CD4-positive, alpha-beta T cell treated with Interleukin-21 for 1 hour (primary cell): ENCODE measurements around the gene RNF113A.
A peak's percentile ranks its signal among the peaks of the same experiment; 100 is the strongest.
"Not testable (repeated sequence)": the region's sequence is repeated elsewhere in the genome, so short reads cannot be mapped to it uniquely, and the experiment has no call there.

Experiments
- DNase-seq: peaks from one replicate; pipeline ENCODE4 v3.0.0-alpha.2; 2020

The RNF113A gene

GRCh38 chrX:119871599-119872395, at the start of gene RNF113A, which contains the start of gene NDUFA1:
RNF113A (minus strand) TSS chrX:119871733; CDS start chrX:119871613, 120 bp downstream.
NDUFA1 (plus strand) TSS chrX:119871832; CDS start chrX:119871912, 80 bp downstream.
- peak; percentile 89 for DNase-seq

GRCh38 chrX:119919835-119920585, 48.5 kb upstream of the RNF113A start:
- no peak for DNase-seq

GRCh38 chrX:119917877-119918276, 46.3 kb upstream of the RNF113A start:
- no peak for DNase-seq

GRCh38 chrX:119916310-119916709, 44.8 kb upstream of the RNF113A start:
- no peak for DNase-seq

- DNase-seq = no peak
Measured at GRCh38 chrX:119900976-119901375, 29.4 kb upstream of the RNF113A start.

GRCh38 chrX:119899125-119899524, 27.6 kb upstream of the RNF113A start:
- no peak for DNase-seq

- no peak for DNase-seq
Measured at GRCh38 chrX:119895843-119896326, 24.4 kb upstream of the RNF113A start, which contains the start of gene AKAP14. AKAP14 (plus strand) TSS chrX:119895893; CDS start chrX:119903224, 7,331 bp downstream.

GRCh38 chrX:119891961-119892692, 20.6 kb upstream of the RNF113A start:
- not testable (repeated sequence) for DNase-seq

- DNase-seq = not testable (repeated sequence)
Measured at GRCh38 chrX:119890626-119891025, 19.1 kb upstream of the RNF113A start.

- DNase-seq = peak; percentile 66
Measured at GRCh38 chrX:119887721-119888425, 16.3 kb upstream of the RNF113A start.

GRCh38 chrX:119885554-119886428, 14.3 kb upstream of the RNF113A start:
- peak; percentile 73 for DNase-seq

- DNase-seq = peak; percentile 59
Measured at GRCh38 chrX:119880552-119881437, 9.3 kb upstream of the RNF113A start.

GRCh38 chrX:119880076-119880475, 8.5 kb upstream of the RNF113A start:
- peak; percentile 25 for DNase-seq

- no peak for DNase-seq
Measured at GRCh38 chrX:119878740-119879139, 7.2 kb upstream of the RNF113A start.

GRCh38 chrX:119871245-119871598, 311 bp downstream of the RNF113A start:
- no peak for DNase-seq

GRCh38 chrX:119870626-119871131, 854 bp downstream of the RNF113A start:
- DNase-seq = peak; percentile 30

GRCh38 chrX:119853444-119853843, 18.1 kb downstream of the RNF113A start:
- no peak for DNase-seq

GRCh38 chrX:119852382-119853353, 18.9 kb downstream of the RNF113A start, which contains the start of gene UPF3B:
UPF3B (minus strand) TSS chrX:119852963; CDS start chrX:119852928, 35 bp downstream.
- peak; percentile 96 for DNase-seq

- no peak for DNase-seq
Measured at GRCh38 chrX:119833905-119834304, 37.6 kb downstream of the RNF113A start.
